Panc1 (cell line): ENCODE measurements around the gene STK32C. TPM values are rescaled to one million over a fixed set of nuclear protein-coding genes. Genes with fewer than 3 reads are reported as not detected.

Experiments
- ATAC-seq: fragments of 200-7000 bp; cut with Tn5 transposase; 2 replicates; pipeline ENCODE4 v1.9.1; 2020; ENCODE audit warnings: mild to moderate bottlenecking, moderate library complexity
- BruUV-seq: library from RNA; stranded (reverse); fragments of 400-500 nt; replicated peaks from 2 replicates; lab custom pipeline; 2021; lab: Mats Ljungman, UMichigan
- CTCF ChIA-PET: fragments of 300-600 bp; sonication (Branson Sonifier 250); formaldehyde crosslinking; loops from one replicate; lab custom pipeline; 2022; ENCODE audit warnings: antibody characterized with exemption; lab: Charles Lee
- POLR2A ChIA-PET: fragments of 300-600 bp; sonication (Branson Sonifier 250); formaldehyde crosslinking; loops from one replicate; lab custom pipeline; 2022; ENCODE audit warnings: antibody characterized with exemption; lab: Charles Lee
- DNase-seq: peaks from one replicate; pipeline ENCODE4 v3.0.0-alpha.2; 2010; ENCODE audit warnings: low read depth, low spot score
- H3K27ac ChIP-seq: 2 replicates; pipeline ENCODE4 v1.5.1; 2011; ENCODE audit warnings: mild to moderate bottlenecking, low read length, inconsistent platforms
- H3K27me3 ChIP-seq: fragments of 200-500 bp; sonication (Bioruptor generic); 2 replicates; pipeline ENCODE4 v1.6.0; 2014; ENCODE audit warnings: low read length, inconsistent platforms; ENCODE audit not compliant: control insufficient read depth, insufficient read depth
- H3K36me3 ChIP-seq: fragments of 200-500 bp; sonication (Bioruptor generic); 2 replicates; pipeline ENCODE4 v1.5.1; 2014; ENCODE audit warnings: inconsistent platforms, mild to moderate bottlenecking, low read length, moderate library complexity; ENCODE audit not compliant: control insufficient read depth, insufficient read depth
- H3K4me1 ChIP-seq: 2 replicates; pipeline ENCODE4 v1.5.1; 2011; ENCODE audit warnings: inconsistent platforms, mild to moderate bottlenecking, low read length, moderate library complexity; ENCODE audit not compliant: control insufficient read depth, insufficient read depth
- H3K4me3 ChIP-seq, 2 experiments: 2 replicates each; pipeline ENCODE4 v1.5.1; 2011 to 2012; ENCODE audit warnings: low read depth in 2 of 2, low read length in 2 of 2, mild to moderate bottlenecking in 2 of 2, inconsistent platforms in 1 of 2, moderate library complexity in 1 of 2
- H3K9me3 ChIP-seq: fragments of 200-500 bp; sonication (Bioruptor generic); 2 replicates; pipeline ENCODE4 v1.5.1; 2014; ENCODE audit warnings: low read depth, mild to moderate bottlenecking, inconsistent platforms, low read length, moderate library complexity; ENCODE audit not compliant: control insufficient read depth, insufficient read depth
- POLR2AphosphoS5 ChIP-seq: IDR thresholded peaks from 2 replicates; pipeline ENCODE4 v1.6.1; 2012; ENCODE audit warnings: mild to moderate bottlenecking, low read depth, low read length, moderate library complexity
- SIN3A ChIP-seq: IDR thresholded peaks from 2 replicates; pipeline ENCODE4 v1.6.1; 2012; ENCODE audit warnings: low read depth, mild to moderate bottlenecking, low read length, moderate library complexity, borderline replicate concordance; ENCODE audit not compliant: insufficient read depth
- TCF7L2 ChIP-seq: IDR thresholded peaks from 2 replicates; pipeline ENCODE4 v1.6.1; 2011; ENCODE audit warnings: mild to moderate bottlenecking, low read depth, low read length, inconsistent platforms
- in situ Hi-C: cut with HindIII; loops from 2 replicates; pipeline ENCODE4 v1.10.0; 2016; ENCODE audit warnings: low sequenced_read_pairs, low pct_unique_long_range_greater_than_20kb
- intact Hi-C: fragments of 100-400 bp; cut with micrococcal nuclease; formaldehyde crosslinking; loops from one replicate; pipeline ENCODE4 v1.10.0; 2022; ENCODE audit not compliant: unreplicated experiment
- total RNA-seq: library from RNA; stranded (reverse); gene quantifications from one replicate; pipeline ENCODE4 v1.2.1, GENCODE V29; 2021; ENCODE audit not compliant: unreplicated experiment
- TF ChIP-seq, protein P1 (sequence below): fragments of 450-650 bp; IDR thresholded peaks from 2 replicates; pipeline ENCODE4 v1.5.1; 2017; ENCODE audit warnings: mild to moderate bottlenecking
- TF ChIP-seq, protein P2 (sequence below), 2 experiments: IDR thresholded peaks; 2 replicates each; pipeline ENCODE4 v1.6.1; 2011 to 2012; ENCODE audit warnings: low read depth in 2 of 2, control low read depth in 1 of 2, low read length in 1 of 2, mild to moderate bottlenecking in 1 of 2, moderate library complexity in 1 of 2; ENCODE audit not compliant: insufficient read depth in 1 of 2

Gene STK32C
- total RNA-seq, 1 experiment from 2014 or later, result 53.7 TPM

DNA sequence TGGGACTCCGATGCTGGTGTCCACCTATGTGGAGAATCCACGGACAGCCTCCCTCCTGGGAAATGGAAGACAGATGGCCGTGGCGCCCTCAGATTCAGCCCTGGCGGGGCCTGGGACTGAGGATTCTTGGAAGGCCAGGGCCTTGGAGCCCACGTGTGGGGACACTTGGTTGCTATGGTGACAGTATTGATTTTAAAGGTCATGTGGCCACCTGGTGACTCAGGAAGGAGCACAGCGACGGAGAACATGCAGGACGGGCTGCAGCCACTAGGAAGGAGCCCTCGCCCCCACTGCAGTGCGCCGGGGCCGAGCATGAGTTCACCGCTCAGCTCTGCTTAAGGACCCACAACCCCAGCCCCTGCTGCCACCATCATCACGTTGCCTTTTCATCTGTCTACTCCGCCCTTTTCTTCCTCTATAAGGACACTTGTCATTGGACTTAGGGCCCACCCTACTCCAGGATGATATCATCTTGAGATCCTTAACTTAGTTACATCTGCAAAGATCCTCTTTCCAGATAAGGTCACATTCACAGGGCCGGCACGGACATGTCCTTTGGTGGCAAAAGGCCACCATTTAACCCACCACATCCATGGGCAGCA is 3.7 kb upstream of the STK32C start:
- DNase-seq (no peak), ATAC-seq (no peak)
- Histone ChIP-seq H3K9me3 (peaks cover 7% of the 10 kb centered on the region; the same call in 1 of the 2 replicates), H3K4me3 (no peak overlapping the region), H3K36me3 (no peaks in the 10 kb centered on the region), H3K4me1 (peaks cover 7% of the 10 kb centered on the region), H3K27ac (no peak overlapping the region), H3K27me3 (no peaks in the 10 kb centered on the region)
- ChIA-PET POLR2A (no interaction called here), CTCF (no interaction called here)
- intact Hi-C loops, result no loop called here
- TF ChIP-seq, protein P1, sequence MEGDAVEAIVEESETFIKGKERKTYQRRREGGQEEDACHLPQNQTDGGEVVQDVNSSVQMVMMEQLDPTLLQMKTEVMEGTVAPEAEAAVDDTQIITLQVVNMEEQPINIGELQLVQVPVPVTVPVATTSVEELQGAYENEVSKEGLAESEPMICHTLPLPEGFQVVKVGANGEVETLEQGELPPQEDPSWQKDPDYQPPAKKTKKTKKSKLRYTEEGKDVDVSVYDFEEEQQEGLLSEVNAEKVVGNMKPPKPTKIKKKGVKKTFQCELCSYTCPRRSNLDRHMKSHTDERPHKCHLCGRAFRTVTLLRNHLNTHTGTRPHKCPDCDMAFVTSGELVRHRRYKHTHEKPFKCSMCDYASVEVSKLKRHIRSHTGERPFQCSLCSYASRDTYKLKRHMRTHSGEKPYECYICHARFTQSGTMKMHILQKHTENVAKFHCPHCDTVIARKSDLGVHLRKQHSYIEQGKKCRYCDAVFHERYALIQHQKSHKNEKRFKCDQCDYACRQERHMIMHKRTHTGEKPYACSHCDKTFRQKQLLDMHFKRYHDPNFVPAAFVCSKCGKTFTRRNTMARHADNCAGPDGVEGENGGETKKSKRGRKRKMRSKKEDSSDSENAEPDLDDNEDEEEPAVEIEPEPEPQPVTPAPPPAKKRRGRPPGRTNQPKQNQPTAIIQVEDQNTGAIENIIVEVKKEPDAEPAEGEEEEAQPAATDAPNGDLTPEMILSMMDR, result no peak
- TF ChIP-seq TCF7L2 (no peak), POLR2AphosphoS5 (no peak), SIN3A (no peak)
- TF ChIP-seq, protein P2, sequence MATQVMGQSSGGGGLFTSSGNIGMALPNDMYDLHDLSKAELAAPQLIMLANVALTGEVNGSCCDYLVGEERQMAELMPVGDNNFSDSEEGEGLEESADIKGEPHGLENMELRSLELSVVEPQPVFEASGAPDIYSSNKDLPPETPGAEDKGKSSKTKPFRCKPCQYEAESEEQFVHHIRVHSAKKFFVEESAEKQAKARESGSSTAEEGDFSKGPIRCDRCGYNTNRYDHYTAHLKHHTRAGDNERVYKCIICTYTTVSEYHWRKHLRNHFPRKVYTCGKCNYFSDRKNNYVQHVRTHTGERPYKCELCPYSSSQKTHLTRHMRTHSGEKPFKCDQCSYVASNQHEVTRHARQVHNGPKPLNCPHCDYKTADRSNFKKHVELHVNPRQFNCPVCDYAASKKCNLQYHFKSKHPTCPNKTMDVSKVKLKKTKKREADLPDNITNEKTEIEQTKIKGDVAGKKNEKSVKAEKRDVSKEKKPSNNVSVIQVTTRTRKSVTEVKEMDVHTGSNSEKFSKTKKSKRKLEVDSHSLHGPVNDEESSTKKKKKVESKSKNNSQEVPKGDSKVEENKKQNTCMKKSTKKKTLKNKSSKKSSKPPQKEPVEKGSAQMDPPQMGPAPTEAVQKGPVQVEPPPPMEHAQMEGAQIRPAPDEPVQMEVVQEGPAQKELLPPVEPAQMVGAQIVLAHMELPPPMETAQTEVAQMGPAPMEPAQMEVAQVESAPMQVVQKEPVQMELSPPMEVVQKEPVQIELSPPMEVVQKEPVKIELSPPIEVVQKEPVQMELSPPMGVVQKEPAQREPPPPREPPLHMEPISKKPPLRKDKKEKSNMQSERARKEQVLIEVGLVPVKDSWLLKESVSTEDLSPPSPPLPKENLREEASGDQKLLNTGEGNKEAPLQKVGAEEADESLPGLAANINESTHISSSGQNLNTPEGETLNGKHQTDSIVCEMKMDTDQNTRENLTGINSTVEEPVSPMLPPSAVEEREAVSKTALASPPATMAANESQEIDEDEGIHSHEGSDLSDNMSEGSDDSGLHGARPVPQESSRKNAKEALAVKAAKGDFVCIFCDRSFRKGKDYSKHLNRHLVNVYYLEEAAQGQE (IDR thresholded peaks at IDR 0.05; ENCODE audit: insufficient read depth in 1 of 2, low read depth in 2 of 2, low read length in 1 of 2), result no peak
- BruUV-seq, result no TSS peak
- in situ Hi-C loops, result no loop called here

DNA sequence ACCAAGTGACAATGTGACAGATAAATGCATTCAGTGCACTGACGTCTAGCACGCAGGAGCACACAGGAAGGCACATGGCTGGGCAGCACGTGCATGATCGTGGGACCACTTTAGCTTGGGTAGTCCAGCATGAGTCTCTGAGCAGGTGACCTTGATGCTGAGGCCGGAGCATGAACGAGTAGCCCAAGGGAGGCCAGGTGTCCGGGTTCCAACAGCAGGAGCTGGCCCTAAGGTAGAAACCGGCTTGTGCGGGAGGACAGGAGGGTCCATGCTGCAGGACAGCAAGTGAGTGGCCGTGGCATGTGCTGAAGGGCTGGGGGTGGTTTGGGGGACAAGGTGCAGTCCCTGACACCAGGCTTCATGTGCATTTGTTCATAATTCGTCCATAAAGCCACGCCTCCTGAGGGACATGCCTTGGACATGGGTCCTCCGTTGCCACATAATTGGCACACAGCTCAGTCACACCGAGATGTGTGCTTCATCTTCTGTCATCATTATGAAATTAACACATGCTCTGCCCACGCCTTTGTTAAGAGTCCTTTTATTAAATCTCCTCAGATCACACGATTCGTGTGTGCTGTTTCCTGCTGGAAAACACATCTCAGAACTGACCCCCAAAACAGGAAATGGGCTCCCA is 3.1 kb upstream of the STK32C start:
- ChIA-PET POLR2A (no interaction called here), CTCF (no interaction called here)
- no peak overlapping the region for H3K4me3 ChIP-seq
- no peak for DNase-seq
- H3K27ac ChIP-seq, result no peak overlapping the region
- H3K36me3 ChIP-seq, result no peaks in the 10 kb centered on the region
- ATAC-seq, result no peak
- TF ChIP-seq, protein P1, result no peak
- TF ChIP-seq SIN3A (no peak), POLR2AphosphoS5 (no peak), TCF7L2 (no peak)
- TF ChIP-seq, protein P2 (IDR thresholded peaks at IDR 0.05; ENCODE audit: insufficient read depth in 1 of 2, low read depth in 2 of 2, low read length in 1 of 2), result no peak
- in situ Hi-C loops (no loop called here), intact Hi-C loops (no loop called here)
- peaks cover 8% of the 10 kb centered on the region for H3K4me1 ChIP-seq
- BruUV-seq, result no TSS peak
- H3K9me3 ChIP-seq, result peaks cover 7% of the 10 kb centered on the region; the same call in 1 of the 2 replicates
- no peaks in the 10 kb centered on the region for H3K27me3 ChIP-seq
